Activated CD8-positive, alpha-beta memory T cell treated with anti-CD3 and anti-CD28 coated beads, Interleukin-2, amount 50 U/mL, for 1 hour (primary cell): ENCODE data around the gene CLEC2A.
"Not testable (repeated sequence)": the region's sequence is repeated elsewhere in the genome, so short reads cannot be mapped to it uniquely, and the experiment has no call there.

Source experiments
- DNase-seq: peaks from one replicate; pipeline ENCODE4 v3.0.0-alpha.2; 2020; ENCODE audit errors: extremely low read depth

Gene CLEC2A

GRCh38 chr12:9932270-9932669 lies at the start of gene CLEC2A:
TSS of gene CLEC2A (minus strand) at chr12:9932370. CDS start at chr12:9932329, 41 bp downstream.
- no peak for DNase-seq

- no peak for DNase-seq
These were observed 48.0 kb upstream of the CLEC2A start for GRCh38 chr12:9980126-9980525.

DNA sequence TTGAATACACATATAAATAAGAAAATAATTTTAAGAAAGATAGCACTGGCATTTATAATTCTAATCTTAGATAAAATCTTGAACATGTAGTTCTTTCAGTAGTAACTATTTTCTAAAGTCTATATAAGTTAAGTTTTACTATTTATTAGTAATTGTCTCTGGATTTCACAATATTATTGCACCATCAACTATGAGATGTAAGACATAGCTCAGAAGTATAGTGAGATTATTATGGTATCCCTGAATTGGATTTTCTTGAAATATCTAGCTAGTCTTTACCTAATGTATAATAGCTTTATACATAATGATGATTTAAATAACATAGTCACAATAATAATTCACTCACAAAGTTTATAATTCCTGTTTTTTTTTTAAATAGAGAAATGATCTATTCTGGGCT lies 45.7 kb upstream of the CLEC2A start:
- no peak for DNase-seq

GRCh38 chr12:9976626-9977025 lies 44.5 kb upstream of the CLEC2A start:
- DNase-seq, result not testable (repeated sequence)

- no peak for DNase-seq
These were observed 43.4 kb upstream of the CLEC2A start for GRCh38 chr12:9975614-9976013.

- DNase-seq, result not testable (repeated sequence)
These were observed 42.6 kb upstream of the CLEC2A start for GRCh38 chr12:9974731-9975130.

- DNase-seq, result no peak
These were observed 41.8 kb upstream of the CLEC2A start for GRCh38 chr12:9973949-9974348.

GRCh38 chr12:9971181-9971580 lies 39.0 kb upstream of the CLEC2A start, which contains the start of gene CLEC12A:
TSS of gene CLEC12A (plus strand) at chr12:9971409. CDS start at chr12:9971597, 188 bp downstream.
- DNase-seq, result no peak

GRCh38 chr12:9969673-9970072 lies 37.5 kb upstream of the CLEC2A start:
- DNase-seq, result no peak

DNA sequence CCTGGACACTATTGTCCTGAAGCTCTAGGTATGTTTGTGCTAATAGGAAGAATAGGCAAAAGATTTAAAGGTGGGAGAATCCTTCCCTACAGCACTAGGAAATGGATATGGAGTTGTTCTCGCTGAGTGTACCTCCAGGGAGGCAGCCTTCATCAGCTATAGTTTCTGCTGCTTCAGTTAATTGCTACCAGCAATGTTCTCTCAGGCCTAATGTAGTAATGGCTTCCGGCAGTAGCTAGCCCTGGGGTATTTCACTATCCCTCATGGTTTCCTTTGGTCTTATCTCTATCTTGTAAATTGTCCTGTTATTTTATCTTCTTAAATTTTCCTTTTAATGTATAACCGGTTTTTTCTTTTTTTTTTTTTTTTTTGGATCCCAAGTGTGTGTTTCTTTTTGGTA lies 29.7 kb upstream of the CLEC2A start:
- no peak for DNase-seq

DNA sequence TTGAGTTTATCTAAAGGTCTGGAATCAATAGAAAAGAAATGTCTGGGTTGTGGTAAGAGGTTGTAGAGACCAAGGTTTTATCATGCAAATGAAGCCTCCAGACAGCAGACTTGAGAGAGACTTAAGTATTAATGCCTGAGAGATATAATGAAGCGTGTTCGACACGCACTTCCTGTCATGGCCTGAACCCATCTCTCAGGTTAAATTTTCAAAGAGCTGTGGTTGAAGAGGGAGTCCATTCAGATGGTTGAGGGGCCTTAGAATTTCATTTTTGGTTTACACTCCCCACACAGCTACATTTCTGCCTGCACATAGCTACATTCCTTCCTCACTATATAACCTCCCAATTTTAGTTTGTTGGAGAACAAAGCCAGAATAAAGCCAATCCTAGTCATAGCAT lies 28.9 kb upstream of the CLEC2A start:
- no peak for DNase-seq

GRCh38 chr12:9960590-9960989 lies 28.4 kb upstream of the CLEC2A start:
- no peak for DNase-seq

GRCh38 chr12:9957834-9958233 lies 25.7 kb upstream of the CLEC2A start:
- no peak for DNase-seq

- DNase-seq, result not testable (repeated sequence)
These were observed 21.0 kb upstream of the CLEC2A start for GRCh38 chr12:9952954-9953729.

DNA sequence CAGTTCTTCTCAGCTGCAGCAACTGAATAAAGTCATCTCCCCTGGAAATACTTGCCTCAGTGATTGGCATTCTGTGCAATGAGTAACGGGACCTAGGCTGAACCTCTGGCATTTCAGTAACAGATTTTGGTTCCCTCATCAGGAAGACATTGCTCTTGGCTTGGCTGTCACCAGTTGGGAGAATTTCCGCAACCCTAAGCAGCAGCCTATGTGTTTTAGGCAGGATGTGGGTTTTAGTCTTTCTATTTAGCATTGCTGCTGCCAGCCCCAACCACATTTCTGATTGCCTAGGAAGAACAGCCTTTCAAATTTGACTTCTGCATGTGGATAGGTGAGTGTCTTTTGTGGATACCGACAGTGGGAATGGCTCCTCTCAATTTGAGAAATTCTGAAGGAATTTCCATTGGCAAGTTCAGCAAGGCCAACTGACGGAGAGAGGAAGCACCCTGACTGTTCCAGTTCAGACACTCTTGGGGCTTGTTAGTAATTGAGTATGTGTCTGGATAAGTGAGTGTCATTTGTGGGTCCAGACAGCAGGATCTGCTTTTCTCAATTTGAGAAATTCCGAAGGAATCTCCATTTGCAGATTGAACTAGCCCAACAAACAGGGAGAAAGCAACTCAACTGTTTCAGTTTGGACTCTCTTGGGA lies 19.0 kb upstream of the CLEC2A start:
- no peak for DNase-seq

GRCh38 chr12:9948606-9949296 lies 16.6 kb upstream of the CLEC2A start:
- no peak for DNase-seq

- DNase-seq, result no peak
These were observed 15.5 kb upstream of the CLEC2A start for GRCh38 chr12:9947674-9948073.

DNA sequence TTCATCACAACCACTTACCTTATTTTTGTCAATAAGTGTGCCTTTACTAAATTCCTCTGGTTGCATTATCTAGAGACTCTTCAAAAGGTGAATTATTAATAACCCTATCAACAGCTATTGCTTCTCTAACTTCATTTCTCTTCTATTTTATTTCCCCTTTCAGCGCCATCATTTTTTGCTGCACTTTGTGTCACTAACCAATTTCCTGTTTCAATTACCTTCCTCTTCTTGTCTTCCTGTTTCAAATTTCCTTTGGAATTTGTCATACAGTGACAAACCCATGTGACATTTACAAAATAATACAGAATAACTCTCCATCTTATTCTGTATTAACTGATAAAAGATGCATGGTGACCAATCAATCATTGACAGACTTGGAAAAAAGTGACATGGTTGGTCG lies 12.2 kb upstream of the CLEC2A start:
- no peak for DNase-seq

DNA sequence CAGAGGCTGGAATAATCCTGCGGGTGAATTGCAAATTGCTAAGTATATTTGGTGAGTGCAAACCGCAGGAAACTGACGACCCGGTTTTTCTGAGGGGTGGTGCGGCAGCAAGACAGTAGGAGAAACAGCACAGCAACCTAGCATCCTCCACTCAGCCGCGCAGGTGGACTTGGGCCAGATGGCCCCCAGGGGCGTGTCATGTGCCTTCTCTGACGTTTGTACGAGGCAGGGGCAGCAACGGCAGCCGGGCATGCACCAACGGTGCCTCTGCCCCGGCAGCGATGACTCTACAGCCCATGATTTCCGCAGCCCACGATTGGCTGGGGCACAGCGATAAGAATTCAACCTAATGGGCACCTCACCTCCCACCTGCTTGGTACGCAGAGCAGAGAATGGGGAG lies 11.1 kb upstream of the CLEC2A start:
- DNase-seq, result no peak

- DNase-seq, result no peak
These were observed 9.7 kb upstream of the CLEC2A start for GRCh38 chr12:9941838-9942237.

DNA sequence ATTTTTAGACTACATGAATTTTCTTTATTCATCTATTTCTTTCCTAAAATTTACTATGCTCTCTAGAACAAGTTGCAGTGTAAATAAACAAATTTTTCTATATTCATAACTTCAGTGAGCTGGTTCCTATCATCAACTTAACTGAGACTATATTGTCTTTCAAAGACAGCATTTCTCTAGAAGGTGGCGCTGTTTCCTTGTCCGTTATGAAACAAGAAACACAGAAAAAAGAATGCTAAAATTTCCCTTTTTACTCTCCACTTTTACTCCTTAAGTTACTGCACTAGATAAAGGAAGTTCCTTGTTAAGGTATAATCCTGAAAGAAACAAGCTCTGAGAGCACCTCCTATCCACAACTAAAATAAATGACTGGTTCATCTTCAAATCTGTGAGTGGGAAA lies 8.2 kb upstream of the CLEC2A start:
- DNase-seq, result no peak

GRCh38 chr12:9936591-9936990 lies 4.4 kb upstream of the CLEC2A start:
- no peak for DNase-seq

DNA sequence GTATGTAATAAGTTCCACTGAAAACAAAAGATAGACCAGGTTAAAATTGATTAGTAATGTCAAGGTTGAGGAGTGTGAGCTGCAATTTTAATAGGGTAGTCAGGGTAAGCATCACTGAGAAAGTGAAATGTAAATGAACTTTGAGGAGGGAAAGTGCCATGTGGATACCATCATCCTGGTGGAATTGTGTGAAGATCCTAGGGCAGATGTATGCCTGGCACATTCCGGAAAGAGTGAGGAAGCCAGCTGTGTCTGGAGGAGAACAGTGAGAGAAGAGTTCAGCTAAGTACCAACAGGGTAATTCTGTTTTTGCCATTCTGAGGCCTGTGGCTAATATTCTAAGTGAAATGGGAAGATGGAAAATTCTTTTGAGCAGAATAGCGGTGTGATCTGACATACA lies 2.9 kb upstream of the CLEC2A start:
- DNase-seq, result no peak
